HG03139 (cell line): ENCODE data around the gene PAX2.

Source experiments
- ATAC-seq: cut with Tn5 transposase; IDR thresholded peaks from one replicate; pipeline ENCODE4 v1.9.1; 2021; ENCODE audit not compliant: unreplicated experiment

The PAX2 gene

DNA sequence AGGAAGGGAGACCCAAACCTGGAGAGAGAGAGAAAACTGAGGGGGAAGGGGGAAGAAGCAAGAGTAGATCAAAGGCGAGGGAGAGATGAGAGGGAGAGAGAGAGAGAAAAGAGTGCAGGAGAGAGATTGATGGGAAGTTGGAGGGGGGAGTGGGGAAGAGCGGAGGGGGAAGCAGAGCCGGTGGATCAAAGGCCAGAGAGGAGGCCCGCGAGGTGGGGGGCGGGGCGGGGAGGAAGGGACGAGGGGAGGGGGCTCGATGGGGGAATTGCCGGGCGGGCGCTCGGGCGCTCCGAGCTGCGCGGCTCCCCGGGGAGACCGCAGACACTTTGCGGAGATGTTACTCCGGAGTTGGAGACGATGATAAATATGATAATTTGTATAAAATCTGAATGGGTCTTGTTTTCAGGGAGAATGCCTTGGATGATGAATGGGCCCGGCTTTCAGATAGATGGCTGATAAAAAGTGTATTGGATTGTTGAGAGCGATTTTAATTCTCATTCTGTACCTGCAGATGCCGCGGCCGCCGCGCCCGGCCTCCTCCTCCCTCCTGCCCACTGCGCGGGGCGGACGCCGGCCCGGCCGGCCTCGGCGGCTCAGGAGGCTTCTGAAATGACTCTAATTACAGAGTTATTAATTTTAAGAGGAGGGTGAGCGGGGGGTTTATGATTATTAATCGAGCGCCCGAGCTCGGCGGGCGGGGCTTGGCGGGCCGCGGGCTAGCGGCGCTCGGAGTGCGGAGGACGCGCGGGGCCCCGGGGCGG lies 21.4 kb upstream of the PAX2 start:
- ATAC-seq, result no peak

DNA sequence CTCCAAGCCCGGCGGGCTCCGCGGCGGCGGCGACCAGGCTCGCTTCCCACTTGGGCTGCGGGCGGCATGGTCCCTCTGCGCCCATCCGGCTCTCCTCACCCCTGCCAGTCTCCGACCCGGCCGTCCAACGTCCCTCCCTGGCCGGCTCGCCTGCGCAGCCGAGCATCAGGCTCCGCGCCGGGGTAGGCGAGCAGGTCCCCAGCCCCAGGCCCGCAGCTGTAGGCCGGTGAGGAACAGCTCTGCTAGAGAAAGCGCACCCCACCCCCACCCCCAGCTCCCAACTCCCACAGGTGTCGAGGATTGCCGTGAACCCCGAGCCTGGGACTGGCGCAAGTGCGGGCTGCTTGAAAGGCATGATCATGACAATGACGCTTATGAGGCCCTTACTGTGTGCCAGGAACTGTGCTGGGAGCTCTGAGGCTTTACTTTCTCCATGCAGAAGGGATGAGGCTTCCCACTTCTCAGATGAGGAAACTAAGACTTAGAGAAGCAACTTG lies 20.8 kb upstream of the PAX2 start:
- no peak for ATAC-seq

DNA sequence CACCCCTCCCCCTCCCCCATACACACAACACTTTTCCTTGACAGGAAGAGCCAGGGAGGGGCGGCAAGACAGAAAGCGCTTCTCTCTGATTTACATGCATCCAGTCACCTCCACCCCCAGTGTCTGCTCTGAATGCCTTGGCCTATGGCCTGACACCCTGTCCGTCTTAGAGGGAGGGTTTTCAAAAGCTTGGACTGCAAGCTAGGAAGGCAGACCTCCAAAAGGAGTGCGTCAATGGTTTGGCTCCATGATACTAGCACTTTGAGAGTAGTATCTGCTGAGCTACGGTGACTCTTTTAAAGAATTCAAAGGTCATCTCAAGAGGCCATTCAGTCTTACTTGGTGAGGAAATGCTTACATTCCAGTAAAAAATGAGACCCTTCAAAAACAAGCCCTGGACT lies 20.3 kb upstream of the PAX2 start:
- ATAC-seq, result no peak

DNA sequence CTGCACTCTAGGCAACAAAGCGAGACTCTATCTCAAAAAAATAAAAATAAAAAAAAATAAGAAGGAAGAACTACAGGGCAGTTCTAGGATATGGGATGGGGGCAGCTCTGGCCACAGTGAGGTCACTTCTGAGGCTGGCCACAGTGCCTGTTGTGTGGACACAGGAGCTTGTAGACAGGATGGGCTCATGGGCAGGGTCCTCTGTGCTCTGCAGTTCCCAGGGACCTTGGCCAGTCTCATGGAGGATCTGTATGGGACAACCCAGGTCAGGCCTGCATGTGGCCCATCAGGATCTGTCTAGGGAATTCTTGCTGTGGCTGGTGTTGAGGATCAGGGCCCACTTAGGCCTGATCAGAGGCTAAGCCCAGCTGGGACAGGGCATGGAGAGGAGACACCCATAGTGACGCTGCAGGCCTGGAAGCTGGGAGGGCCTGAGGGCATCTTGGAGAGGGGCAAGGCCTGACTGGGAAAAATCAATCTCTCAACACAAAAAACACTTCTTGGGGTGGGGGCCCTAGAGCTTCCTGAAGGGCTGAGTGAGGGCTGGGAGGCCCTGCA lies 19.4 kb upstream of the PAX2 start:
- no peak for ATAC-seq

DNA sequence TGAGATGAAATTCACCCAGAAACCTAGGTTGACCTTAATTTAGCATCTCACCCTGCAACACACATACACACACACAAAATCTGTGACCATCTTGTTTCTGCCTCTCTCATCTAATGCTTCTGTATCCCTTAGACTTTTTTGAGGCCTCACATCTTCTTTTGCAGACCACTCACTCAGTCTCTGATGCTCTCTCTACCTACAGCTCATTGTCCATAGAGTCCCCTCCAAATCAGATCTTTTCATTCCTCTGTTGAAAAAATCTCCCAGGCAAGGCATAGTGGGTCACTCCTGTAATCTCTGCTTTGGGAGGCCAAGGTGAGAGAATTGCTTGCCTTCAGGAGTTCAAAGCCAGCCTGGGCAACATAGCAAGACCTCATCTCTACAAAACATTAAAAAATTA lies 17.6 kb upstream of the PAX2 start:
- ATAC-seq, result no peak

DNA sequence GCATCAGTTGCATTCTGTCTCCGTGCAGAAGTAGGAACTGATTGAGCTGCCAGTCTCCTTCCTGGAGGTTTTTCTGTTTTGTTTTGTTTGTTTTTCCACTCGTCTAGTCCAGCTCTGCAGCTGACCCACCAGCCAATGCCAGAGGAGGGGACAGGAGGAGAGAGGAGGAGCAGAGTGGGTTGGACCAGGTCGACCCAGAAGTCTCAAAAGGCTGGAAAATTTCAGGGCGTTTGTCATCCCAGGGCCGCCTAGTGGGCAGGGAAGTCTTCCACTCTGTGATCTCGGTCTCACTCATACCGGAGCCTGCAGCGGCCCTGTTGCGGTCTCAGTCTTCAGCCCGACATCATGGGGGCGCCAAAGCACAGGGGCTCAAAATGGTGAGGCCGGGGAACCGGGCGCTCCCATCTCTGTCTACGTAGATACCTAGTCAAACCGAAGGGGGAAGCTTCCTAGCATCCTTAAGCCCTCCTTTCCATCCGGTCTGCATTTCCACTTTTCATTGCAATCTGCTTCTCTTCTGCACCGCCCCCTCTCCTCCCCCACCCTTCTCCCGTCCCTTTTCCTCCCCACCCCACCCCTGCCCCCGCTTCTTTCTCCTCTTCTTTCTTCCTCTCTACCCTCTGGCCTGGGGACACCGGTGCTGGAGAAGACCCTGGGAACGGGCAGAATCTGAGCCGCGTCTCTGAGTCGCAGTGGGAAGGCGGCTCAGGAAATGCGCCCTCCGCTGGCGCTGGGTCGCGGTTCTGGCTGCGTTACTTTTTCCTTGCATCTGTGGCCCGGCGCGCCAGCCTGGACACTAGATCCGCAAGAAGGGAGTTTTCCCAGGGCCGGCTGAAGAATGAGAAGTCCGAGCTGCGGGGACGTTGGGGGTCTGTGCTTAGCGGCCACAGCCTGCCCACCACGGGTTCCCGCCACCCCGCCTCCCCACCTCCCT lies 16.2 kb upstream of the PAX2 start:
- ATAC-seq, result no peak

DNA sequence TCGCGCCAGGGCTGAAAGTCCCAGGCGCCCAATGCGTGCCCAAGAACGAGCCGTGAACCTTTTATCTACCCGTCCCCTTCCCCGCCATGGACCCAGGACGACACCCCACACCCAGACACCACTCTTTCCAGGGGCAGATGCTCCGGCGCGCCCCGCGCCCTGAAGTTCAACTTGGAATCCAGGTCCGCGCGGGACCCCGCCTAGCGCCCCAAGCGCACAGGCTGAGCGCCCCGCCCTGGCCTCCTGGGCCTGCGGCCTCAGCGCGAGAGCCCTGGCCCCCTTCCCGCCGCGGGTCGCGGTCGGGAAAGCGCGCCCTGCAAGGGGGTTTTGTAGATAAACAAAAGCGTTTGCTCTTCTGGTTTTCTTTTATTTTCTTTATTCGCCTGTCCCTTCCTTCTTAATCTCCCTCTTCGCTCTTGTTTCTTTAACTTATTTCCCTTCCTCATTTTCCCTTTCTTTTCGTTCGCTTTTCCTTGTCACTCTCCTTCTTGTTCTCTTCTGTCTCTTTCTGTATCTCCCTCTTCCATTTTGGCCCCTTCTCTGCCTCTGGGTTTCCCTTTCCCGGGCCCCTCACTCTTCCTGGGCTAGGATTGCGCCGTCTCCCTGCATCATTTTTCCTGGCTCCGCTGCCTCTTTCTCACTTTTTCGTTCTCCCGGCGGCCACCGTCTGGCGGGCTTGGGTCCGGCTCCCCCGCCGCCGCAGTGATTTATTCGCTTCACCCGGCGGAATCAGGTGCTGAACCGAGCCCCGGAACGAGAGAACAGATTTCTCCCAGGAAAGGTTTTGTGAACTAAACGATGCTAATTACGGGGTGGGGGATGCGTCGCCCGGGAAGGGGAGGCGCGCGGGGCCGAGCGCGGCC lies 15.3 kb upstream of the PAX2 start:
- no peak for ATAC-seq

DNA sequence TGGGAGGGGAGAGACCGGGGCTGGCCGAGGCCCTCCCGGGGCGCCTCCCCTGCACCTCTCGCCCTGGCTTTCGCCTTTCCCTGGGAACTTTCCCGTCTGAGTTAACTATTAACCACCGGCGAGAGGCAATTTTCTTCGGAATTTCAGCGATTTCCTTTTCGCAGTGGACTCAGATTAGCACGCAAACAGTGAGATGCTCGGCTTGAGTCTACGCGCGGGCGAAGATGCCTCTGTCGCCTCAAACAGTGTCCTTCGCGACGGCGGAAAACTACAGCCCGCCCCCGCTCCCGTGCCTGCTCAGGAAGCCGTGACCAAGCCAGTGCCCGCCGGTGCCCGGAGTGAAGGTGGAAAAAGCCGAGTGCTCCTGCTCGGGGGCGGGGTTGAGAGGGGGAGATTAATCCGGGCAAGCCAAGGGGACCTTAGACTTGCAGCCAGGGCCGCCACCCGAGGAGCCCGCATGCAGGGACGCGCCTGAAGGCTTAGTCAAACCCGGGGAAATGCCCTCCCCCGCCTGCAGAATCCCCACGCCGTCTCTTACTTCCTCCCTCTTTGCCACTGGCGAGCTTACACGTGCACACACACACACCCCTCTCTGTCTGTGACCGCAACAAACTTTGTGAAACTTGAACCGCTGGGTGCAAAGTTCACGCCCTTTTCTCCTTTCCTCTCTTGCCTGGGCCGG lies 14.5 kb upstream of the PAX2 start:
- peak; percentile 59 for ATAC-seq

DNA sequence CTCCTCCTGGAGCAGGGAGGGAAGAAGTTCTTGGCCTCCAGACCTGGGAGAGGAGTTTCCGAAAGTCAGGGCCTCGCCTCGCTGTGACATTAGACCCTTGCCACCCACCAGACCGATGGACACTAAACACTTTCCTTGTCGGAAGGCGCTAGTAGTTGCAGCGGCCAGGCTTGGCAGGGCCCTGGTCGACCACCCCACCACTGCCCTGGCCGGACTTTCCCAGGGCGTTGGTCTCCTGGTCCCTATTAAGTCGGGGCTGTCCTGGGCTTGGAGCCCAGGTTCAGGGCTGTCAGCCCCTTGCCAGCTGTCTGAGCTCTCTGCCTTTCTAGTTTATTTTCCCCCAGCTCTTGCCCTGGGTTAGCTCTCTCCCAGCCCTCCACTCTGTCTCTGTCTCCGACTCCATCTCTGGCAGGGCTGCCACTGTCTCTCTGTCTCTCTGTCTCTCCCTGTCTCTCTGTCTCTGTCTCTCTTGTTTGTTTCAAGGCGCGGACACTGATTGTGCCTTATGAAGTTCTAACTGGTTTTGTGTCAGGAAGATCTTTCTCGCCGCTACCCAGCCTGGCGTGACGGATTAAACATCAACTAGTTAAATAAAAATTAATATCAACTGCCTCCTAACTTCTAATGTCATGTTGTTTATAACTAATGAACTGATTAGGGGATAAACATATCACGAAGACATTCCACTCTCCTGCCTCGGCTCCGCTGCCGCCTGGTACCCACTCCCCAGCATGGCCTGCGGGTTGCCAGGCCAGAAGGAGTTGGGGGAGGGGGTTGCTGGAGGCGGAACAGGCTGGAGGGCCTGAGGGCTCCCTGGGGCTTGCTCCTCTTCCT lies 13.8 kb upstream of the PAX2 start:
- no peak for ATAC-seq

DNA sequence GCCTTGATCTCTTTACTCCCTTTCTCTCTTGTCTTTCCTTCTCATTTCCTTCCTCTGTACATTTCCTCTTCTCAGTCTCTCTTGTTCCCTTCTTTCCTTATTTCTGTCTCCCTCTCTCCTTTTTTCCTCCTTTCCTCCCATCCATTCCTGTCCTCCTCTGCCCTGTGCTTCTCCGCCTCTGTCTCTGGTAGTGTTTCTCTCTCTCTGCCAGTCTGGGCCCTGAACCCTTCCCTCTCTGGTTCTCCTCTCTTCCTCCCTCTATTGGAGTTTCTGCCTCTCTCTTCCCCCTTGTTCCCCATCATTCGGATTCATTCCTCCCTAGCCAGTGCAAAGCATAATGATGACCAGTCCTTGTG lies 13.2 kb upstream of the PAX2 start:
- no peak for ATAC-seq

DNA sequence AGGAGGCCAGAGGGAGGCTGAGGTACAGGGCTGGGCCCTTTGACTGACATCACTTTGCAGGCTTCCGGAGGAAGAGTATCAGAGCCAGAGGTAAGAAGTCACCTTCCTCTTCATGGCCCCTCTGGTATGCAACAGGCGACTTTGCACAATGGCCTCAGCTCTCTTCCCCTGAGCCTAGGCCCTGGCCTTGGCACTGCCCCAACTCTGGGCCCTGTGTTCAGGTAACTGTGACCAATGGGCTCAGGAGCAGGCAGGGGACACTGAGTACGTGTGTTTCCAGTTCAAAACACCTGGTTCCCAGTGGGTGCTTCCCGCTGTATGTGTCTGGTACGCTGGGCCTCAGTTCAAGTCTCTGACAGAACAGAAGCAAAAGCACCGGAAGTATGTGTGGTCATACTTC lies 12.1 kb upstream of the PAX2 start:
- ATAC-seq, result no peak

DNA sequence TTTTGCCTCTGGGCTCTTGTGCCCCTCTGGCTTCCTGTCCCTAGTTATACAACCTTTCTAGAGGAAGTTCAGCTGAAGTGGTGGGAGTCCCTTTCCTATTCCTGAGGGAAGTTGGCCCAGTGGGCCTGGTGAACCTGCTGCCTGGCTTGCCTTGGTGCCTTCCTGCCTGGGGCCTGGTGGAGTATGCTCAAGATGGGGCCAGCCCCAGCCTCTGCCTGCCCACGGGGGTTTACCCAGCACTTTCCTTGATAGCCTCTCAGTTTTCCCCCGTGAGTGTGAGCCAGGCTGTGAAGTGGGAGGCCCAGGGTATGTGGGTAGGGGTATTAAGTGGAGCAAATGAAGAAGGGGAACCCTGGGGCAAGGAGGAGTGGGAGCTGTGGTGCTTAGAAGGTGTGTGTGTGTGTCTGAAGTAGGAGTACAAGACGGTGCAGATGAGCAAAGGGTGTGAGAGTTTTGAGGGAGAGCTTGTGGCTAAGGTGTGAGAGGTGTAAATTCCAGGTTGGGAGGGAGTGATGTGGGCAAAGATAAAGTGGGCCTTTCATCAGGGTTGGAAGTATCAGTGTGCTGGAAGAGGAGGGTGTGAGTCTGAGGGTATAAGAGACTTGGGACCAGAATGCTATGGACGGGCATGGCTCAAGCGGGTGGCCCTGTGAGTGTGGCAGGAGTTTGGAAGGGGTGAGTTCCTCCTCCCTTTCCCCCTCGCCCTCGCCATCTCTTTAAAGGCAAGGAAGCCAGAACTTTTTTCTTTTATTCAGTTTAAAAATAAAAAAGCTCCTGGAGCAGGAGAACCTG lies 10.9 kb upstream of the PAX2 start:
- no peak for ATAC-seq

DNA sequence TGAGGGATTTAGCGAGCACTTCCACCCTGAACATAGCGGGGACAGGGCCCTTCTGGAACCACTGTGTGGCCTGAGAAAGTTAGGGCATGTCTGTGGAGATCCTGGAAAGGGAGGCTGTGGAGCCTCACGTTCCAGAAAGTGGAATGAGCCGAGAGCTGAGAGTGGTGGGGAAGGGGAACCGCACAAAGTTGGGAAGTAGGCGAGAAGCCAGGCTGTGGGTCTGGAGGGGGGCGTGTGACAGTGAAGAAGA lies 10.4 kb upstream of the PAX2 start:
- no peak for ATAC-seq

DNA sequence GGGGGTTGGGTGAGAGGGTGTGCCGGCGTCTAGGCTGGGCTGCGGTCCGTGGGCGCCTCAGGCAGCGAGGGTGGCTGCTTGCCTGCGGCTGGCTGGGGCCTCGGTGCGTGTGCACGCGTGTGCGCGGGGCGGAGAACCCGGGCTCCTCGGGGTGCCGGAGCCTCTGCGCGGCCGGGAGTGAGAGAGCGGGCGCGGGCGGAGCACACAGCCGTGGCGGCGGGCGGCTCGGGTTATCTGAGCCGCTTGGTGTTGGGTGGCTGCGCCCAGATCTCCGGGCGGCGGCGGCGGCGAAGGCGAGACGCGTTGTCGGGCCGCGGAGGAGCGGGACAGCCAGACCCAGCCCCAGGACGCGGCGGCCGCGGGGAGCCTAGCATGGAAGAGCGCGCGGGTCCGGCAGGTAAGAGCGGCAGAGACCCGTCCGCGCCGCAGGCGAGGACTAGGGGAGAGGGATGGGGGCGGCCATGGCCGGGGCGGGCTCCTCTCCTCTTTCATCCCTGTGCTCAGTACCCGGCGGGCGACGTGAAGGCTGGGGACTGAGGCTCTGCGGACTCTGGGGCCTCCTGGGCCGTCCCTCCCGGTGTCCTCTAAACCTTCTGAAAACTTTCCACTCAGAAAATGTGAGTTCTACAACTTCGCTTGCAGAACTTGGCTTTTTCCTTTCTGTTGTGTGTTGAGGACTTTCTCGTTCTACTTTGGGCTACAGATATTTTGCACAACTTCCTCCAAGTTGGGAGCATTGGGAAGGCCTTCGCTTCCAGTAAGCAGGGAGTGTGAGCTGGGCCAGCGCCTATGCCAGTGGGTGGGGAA lies 9.8 kb upstream of the PAX2 start:
- no peak for ATAC-seq

DNA sequence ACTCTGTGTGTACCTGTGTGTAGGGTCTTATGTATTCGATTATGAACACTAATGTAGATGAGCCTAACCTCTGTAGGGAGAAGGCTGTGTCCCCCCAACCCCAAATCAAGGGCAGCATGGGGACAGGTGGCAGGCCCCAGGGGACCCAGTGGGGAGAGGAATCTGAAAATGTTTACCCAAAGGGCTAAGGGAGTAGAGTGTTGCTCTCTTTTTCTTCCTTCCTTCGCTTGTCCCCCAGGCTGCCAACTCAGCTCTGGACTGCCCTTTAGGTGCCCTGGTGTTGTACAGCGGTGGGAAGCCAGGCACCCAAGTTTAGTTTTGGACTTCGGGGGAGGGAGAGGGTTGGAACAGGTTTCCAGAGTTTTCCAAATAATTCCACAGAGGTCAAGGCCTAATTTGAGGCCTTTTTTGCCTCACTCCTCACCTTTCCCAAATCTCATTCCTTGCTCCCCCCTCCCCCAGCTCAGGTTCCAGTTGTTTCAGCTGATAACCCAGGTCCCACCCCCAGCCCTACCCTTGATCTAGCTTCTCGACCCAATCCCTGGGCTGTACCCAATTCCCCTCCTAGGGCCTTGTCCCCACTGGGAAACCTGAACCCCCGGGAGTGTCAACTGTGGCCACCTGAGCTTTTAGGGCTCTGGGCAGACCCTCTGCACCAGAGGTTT lies 9.1 kb upstream of the PAX2 start:
- no peak for ATAC-seq

DNA sequence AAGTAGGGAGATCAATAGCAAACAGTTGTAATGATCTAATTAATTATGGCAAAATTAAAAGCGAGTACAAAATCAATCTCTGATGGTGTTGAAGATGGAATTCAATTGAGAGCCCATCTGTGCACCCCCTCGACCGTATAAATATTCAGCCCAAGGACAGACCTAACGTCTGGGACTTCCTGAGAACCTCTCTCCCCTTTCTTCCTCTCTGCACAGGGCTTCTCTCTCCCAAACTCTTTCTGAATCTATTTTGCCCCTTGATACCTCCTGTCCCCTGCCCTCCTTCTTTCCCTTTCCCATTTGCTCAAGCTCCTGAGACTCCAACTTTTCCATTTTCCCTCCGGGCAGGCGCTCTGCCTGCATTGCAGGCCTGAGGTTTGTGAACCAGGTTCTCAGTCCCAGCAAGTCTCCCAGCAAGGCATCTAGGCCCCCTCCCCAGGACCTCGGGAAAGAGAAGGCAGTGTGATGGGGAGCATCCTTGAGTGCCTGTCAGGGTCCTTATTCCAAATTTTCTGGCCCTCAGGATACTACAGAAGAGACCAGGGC lies 8.5 kb upstream of the PAX2 start:
- ATAC-seq, result no peak

DNA sequence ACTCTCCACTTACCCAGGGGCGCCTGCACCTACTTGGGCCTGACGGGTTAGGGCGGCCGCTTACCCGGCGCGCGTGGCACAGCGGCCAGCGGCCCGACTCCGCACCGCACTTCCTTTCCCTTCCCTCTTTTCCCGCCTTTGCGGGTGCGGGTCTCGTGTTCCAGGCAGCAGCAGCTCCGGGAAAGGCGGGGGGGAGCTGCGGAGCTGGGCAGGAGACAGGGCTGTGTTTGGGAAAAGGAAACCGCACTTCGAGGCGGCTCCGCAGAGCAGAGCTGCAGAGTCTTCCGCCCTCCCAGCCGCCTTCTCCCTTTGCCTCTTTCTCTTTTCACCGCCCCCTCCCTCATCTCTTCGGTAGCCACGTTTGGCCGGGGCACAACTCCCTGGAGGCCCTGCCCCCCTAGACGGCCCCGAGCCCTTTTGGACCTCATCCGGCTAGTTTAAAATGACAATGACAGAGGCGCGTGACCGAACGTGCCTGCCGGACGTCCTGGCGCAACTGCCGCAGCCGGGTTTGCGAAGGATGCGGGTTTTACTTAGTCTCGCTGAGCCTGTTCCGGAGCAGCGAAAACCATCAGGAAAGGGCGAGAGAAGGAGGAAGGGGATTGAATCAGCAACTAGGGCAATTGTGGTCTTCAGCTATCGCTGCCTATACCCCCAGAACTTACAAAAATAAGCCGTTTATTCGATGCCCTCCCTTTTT lies 7.9 kb upstream of the PAX2 start:
- ATAC-seq, result no peak
